Lower leg skin (tissue), 3 donors: ENCODE results near the gene PIK3CB.

Experiments
- CTCF ChIP-seq, 3 donors: fragments of 450-650 bp; IDR thresholded peaks; one replicate each; pipeline ENCODE4 v1.5.1; 2016; ENCODE audit warnings: antibody characterized with exemption in 3 of 3, mild to moderate bottlenecking in 3 of 3, moderate library complexity in 2 of 3
- POLR2A ChIP-seq, 2 donors: fragments of 450-650 bp; IDR thresholded peaks; one replicate each; pipeline ENCODE4 v1.6.1; 2016 to 2017; ENCODE audit warnings: antibody characterized with exemption in 2 of 2, mild to moderate bottlenecking in 1 of 2, moderate library complexity in 1 of 2

GRCh38 chr3:138657508-138657907 is 177.2 kb downstream of the PIK3CB start:
- TF ChIP-seq CTCF (IDR thresholded peaks at IDR 0.05) = no peak
- no peak for TF ChIP-seq POLR2A (IDR thresholded peaks at IDR 0.05)
